DOHH2 (cell line): Measurements from ENCODE around the gene CSRNP2.

Source experiments
- CTCF ChIP-seq: fragments of 200-600 bp; sonication (generic); IDR thresholded peaks from one replicate; pipeline ENCODE4 v1.5.1; 2014; ENCODE audit warnings: antibody characterized with exemption, mild to moderate bottlenecking, low read depth, low read length; ENCODE audit not compliant: poor library complexity, severe bottlenecking
- EZH2phosphoT487 ChIP-seq: fragments of 200-600 bp; sonication (generic); IDR thresholded peaks from 2 replicates; pipeline ENCODE4 v1.6.1; 2017; ENCODE audit warnings: borderline replicate concordance, mild to moderate bottlenecking, antibody characterized with exemption, low read length, moderate library complexity, mixed read lengths

- TF ChIP-seq EZH2phosphoT487 (no peak), CTCF (no peak)
These were observed 20.6 kb upstream of the CSRNP2 start for GRCh38 chr12:51103977-51104376.
